H9 (cell line): ENCODE measurements around the gene PUS3. TPM values are rescaled to one million over a fixed set of nuclear protein-coding genes. Genes with fewer than 3 reads are reported as not detected.

ENCODE experiments used
- DNase-seq: peaks from one replicate; pipeline ENCODE4 v3.0.0-alpha.2; 2017
- H2AFZ ChIP-seq: one replicate; pipeline ENCODE4 v1.6.1; 2013; ENCODE audit warnings: mild to moderate bottlenecking, low read length, control low read depth, moderate library complexity
- H2AK5ac ChIP-seq: 2 replicates; pipeline ENCODE4 v1.6.1; 2013; ENCODE audit warnings: low read length, control low read depth, mixed read lengths; ENCODE audit not compliant: insufficient read length
- H2BK120ac ChIP-seq: one replicate; pipeline ENCODE4 v1.6.1; 2013; ENCODE audit warnings: low read depth, mild to moderate bottlenecking, low read length, control low read depth, inconsistent platforms; ENCODE audit not compliant: poor library complexity, severe bottlenecking
- H2BK12ac ChIP-seq: 2 replicates; pipeline ENCODE4 v1.6.1; 2013; ENCODE audit warnings: low read length, control low read depth, mixed read lengths, low read depth; ENCODE audit not compliant: insufficient read length
- H2BK15ac ChIP-seq: 2 replicates; pipeline ENCODE4 v1.6.1; 2013; ENCODE audit warnings: low read depth, low read length, control low read depth
- H2BK20ac ChIP-seq: one replicate; pipeline ENCODE4 v1.6.1; 2013; ENCODE audit warnings: low read depth, mild to moderate bottlenecking, low read length, control low read depth, inconsistent platforms; ENCODE audit not compliant: poor library complexity, severe bottlenecking
- H2BK5ac ChIP-seq: 2 replicates; pipeline ENCODE4 v1.6.1; 2013; ENCODE audit warnings: low read length, control low read depth, mixed read lengths; ENCODE audit not compliant: insufficient read length
- H3K14ac ChIP-seq: 2 replicates; pipeline ENCODE4 v1.6.1; 2013; ENCODE audit warnings: low read length, control low read depth; ENCODE audit not compliant: insufficient read depth
- H3K18ac ChIP-seq: 2 replicates; pipeline ENCODE4 v1.6.1; 2013; ENCODE audit warnings: low read depth, mild to moderate bottlenecking, mixed read lengths, low read length, control low read depth; ENCODE audit not compliant: insufficient read length
- H3K23ac ChIP-seq: 2 replicates; pipeline ENCODE4 v1.6.1; 2013; ENCODE audit warnings: low read length, control low read depth, mixed read lengths, low read depth; ENCODE audit not compliant: insufficient read length
- H3K23me2 ChIP-seq: 2 replicates; pipeline ENCODE4 v1.6.1; 2013; ENCODE audit warnings: low read depth, mild to moderate bottlenecking, mixed read lengths, low read length, control low read depth; ENCODE audit not compliant: insufficient read length, poor library complexity, severe bottlenecking
- H3K27ac ChIP-seq: 2 replicates; pipeline ENCODE4 v1.5.1; 2013; ENCODE audit warnings: low read length, control low read depth, mixed read lengths, low read depth; ENCODE audit not compliant: insufficient read length
- H3K27me3 ChIP-seq: 2 replicates; pipeline ENCODE4 v1.6.1; 2013; ENCODE audit warnings: low read length, control low read depth, inconsistent platforms; ENCODE audit not compliant: insufficient read depth
- H3K4ac ChIP-seq: 2 replicates; pipeline ENCODE4 v1.6.1; 2013; ENCODE audit warnings: low read depth, mild to moderate bottlenecking, control low read depth, inconsistent platforms, low read length, moderate library complexity
- H3K4me1 ChIP-seq: 2 replicates; pipeline ENCODE4 v1.6.1; 2013; ENCODE audit warnings: low read length, control low read depth, inconsistent platforms; ENCODE audit not compliant: insufficient read depth
- H3K4me2 ChIP-seq: 2 replicates; pipeline ENCODE4 v1.6.1; 2013; ENCODE audit warnings: low read length, control low read depth, mixed read lengths; ENCODE audit not compliant: insufficient read length, insufficient read depth
- H3K56ac ChIP-seq: 2 replicates; pipeline ENCODE4 v1.6.1; 2013; ENCODE audit warnings: low read depth, mild to moderate bottlenecking, mixed read lengths, low read length, control low read depth; ENCODE audit not compliant: insufficient read length
- H3K79me1 ChIP-seq: 2 replicates; pipeline ENCODE4 v1.6.1; 2013; ENCODE audit warnings: low read depth, mild to moderate bottlenecking, moderate library complexity, low read length, control low read depth, inconsistent platforms; ENCODE audit not compliant: insufficient read depth, poor library complexity, severe bottlenecking
- H3K79me2 ChIP-seq: 2 replicates; pipeline ENCODE4 v1.6.1; 2013; ENCODE audit warnings: low read length, control low read depth, inconsistent platforms; ENCODE audit not compliant: insufficient read depth
- H3K9ac ChIP-seq: 2 replicates; pipeline ENCODE4 v1.6.1; 2013; ENCODE audit warnings: low read length, control low read depth, mixed read lengths; ENCODE audit not compliant: insufficient read length; ENCODE audit errors: extremely low read depth
- H3K9me3 ChIP-seq: one replicate; pipeline ENCODE4 v1.6.1; 2013; ENCODE audit warnings: low read depth, low read length, inconsistent platforms; ENCODE audit not compliant: control insufficient read depth
- H3T11ph ChIP-seq: one replicate; pipeline ENCODE4 v1.6.1; 2013; ENCODE audit warnings: mild to moderate bottlenecking, low read length, control low read depth, inconsistent platforms
- H4K20me1 ChIP-seq: one replicate; pipeline ENCODE4 v1.6.1; 2013; ENCODE audit not compliant: control insufficient read depth, insufficient read length, insufficient read depth
- H4K5ac ChIP-seq: 2 replicates; pipeline ENCODE4 v1.6.1; 2013; ENCODE audit warnings: low read depth, mild to moderate bottlenecking, mixed read lengths, low read length, control low read depth; ENCODE audit not compliant: insufficient read length
- H4K8ac ChIP-seq: replicated peaks from 2 replicates; pipeline ENCODE4 v1.6.1; 2013; ENCODE audit warnings: low read length, control low read depth, mixed read lengths, low read depth; ENCODE audit not compliant: insufficient read length
- H4K91ac ChIP-seq: 2 replicates; pipeline ENCODE4 v1.6.1; 2013; ENCODE audit warnings: low read depth, mild to moderate bottlenecking, moderate library complexity, mixed read lengths, low read length, control low read depth; ENCODE audit not compliant: insufficient read length
- H3K27ac Mint-ChIP-seq, 3 experiments: 2 replicates in 2 of 3; 3 replicates in 1 of 3; pipeline ENCODE4 v1.8.0; 2020 to 2021; ENCODE audit warnings: mixed read lengths in 3 of 3, mild to moderate bottlenecking in 1 of 3, moderate library complexity in 1 of 3
- H3K27me3 Mint-ChIP-seq: 2 replicates; pipeline ENCODE4 v1.8.0; 2021; ENCODE audit warnings: low read depth, mild to moderate bottlenecking, moderate library complexity, mixed read lengths
- H3K36me3 Mint-ChIP-seq, 3 experiments: 2 replicates in 2 of 3; 3 replicates in 1 of 3; pipeline ENCODE4 v1.8.0; 2020 to 2021; ENCODE audit warnings: low read depth in 3 of 3, mixed read lengths in 3 of 3; ENCODE audit not compliant: insufficient read depth in 1 of 3
- H3K4me1 Mint-ChIP-seq, 2 experiments: 2 replicates each; pipeline ENCODE4 v1.8.0; 2020; ENCODE audit warnings: mixed read lengths in 2 of 2
- H3K4me3 Mint-ChIP-seq, 2 experiments: 2 replicates in 1 of 2; 3 replicates in 1 of 2; pipeline ENCODE4 v1.8.0; 2020 to 2021; ENCODE audit warnings: mild to moderate bottlenecking in 2 of 2, mixed read lengths in 2 of 2, moderate library complexity in 1 of 2
- H3K9me3 Mint-ChIP-seq, 2 experiments: 2 replicates in 1 of 2; 3 replicates in 1 of 2; pipeline ENCODE4 v1.8.0; 2020; ENCODE audit warnings: mild to moderate bottlenecking in 2 of 2, mixed read lengths in 2 of 2, moderate library complexity in 1 of 2
- WGBS: extraction: QIAGEN DNeasy Blood & Tissue Kit; methylation state at CpG from one replicate; pipeline ENCODE4 v1.1.7; 2013; ENCODE audit warnings: missing lambda C conversion rate, low lambda C conversion rate, mixed read lengths; ENCODE audit not compliant: insufficient read length; ENCODE audit errors: extremely low coverage; 5-methylcytosine and 5-hydroxymethylcytosine counted together
- total RNA-seq: library from RNA; stranded (reverse); gene quantifications from 2 replicates; pipeline ENCODE4 v1.2.1, GENCODE V29; 2021
- TF ChIP-seq, protein P1 (sequence below): fragments of 200-600 bp; sonication (generic); conservative IDR thresholded peaks from 3 replicates; pipeline ENCODE4 v1.8.0; 2021; ENCODE audit warnings: antibody characterized with exemption, mild to moderate bottlenecking

PUS3 gene
- total RNA-seq, 1 experiment from 2014 or later, result 20.0 TPM

DNA sequence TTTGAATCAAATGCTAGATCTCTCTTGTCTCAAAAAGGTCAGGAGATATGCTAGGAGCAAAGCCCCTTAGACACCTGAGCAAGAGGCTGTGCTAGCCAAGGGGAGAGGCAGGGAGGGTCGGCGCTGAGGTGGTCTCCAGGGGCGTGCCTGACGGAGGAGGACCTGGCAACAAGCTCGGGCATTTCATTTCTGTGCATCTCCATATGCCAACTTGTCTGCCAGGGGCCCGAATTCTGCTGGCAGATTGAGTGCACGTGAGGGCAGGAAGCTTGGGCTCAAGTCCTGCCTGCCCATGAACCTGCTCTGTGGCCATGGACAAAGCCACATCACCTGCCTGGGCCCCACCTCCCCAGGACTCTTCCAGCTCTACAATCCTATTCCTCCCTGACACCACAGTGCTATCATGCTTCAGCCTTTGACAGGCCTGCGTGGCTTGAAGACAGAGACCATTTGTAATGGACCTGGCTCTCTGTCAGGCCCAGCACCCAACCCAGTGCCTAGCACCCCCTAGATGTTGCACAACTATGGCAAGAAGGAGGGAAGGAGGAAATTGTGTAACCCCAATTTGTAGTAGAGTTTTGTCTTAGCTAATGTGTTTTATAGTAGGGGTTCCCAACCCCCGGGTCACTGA is 26.6 kb upstream of the PUS3 start:
- Mint-ChIP-seq H3K27ac (no peak overlapping the region), H3K4me3 (no peak overlapping the region), H3K36me3 (no peaks in the 10 kb centered on the region), H3K4me1 (peaks cover 35 to 50% of the 10 kb centered on the region in 2 experiments), H3K27me3 (peaks cover 10% of the 10 kb centered on the region), H3K9me3 (no peaks in the 10 kb centered on the region; a peak in 1 of 5 replicates)
- H3K27ac ChIP-seq, result no peak overlapping the region
- no peak overlapping the region for H2BK12ac ChIP-seq
- no peak for DNase-seq
- H2BK20ac ChIP-seq, result no peak overlapping the region
- no peak overlapping the region for H3K18ac ChIP-seq
- no peak overlapping the region for H2AK5ac ChIP-seq
- no peaks in the 10 kb centered on the region for H3K79me1 ChIP-seq
- no peaks in the 10 kb centered on the region for H3K23me2 ChIP-seq
- H4K5ac ChIP-seq, result no peak overlapping the region
- TF ChIP-seq, protein P1, sequence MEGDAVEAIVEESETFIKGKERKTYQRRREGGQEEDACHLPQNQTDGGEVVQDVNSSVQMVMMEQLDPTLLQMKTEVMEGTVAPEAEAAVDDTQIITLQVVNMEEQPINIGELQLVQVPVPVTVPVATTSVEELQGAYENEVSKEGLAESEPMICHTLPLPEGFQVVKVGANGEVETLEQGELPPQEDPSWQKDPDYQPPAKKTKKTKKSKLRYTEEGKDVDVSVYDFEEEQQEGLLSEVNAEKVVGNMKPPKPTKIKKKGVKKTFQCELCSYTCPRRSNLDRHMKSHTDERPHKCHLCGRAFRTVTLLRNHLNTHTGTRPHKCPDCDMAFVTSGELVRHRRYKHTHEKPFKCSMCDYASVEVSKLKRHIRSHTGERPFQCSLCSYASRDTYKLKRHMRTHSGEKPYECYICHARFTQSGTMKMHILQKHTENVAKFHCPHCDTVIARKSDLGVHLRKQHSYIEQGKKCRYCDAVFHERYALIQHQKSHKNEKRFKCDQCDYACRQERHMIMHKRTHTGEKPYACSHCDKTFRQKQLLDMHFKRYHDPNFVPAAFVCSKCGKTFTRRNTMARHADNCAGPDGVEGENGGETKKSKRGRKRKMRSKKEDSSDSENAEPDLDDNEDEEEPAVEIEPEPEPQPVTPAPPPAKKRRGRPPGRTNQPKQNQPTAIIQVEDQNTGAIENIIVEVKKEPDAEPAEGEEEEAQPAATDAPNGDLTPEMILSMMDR, result no peak
- H2BK120ac ChIP-seq, result no peak overlapping the region
- H3K4ac ChIP-seq, result no peak overlapping the region
- H3T11ph ChIP-seq, result no peak overlapping the region
- H3K23ac ChIP-seq, result no peak overlapping the region
- H3K14ac ChIP-seq, result no peak overlapping the region
- H3K9ac ChIP-seq, result no peak overlapping the region
- no peaks in the 10 kb centered on the region for H3K27me3 ChIP-seq
- H4K20me1 ChIP-seq, result no peaks in the 10 kb centered on the region
- WGBS, result no CpG with 5 or more reads among the region's 9 CpGs
- no peak overlapping the region for H2AFZ ChIP-seq
- H3K79me2 ChIP-seq, result no peaks in the 10 kb centered on the region
- H3K4me2 ChIP-seq, result no peak overlapping the region
- H3K9me3 ChIP-seq, result no peaks in the 10 kb centered on the region
- H2BK15ac ChIP-seq, result no peak overlapping the region
- no peak overlapping the region for H4K8ac ChIP-seq
- H3K56ac ChIP-seq, result no peak overlapping the region
- H4K91ac ChIP-seq, result no peak overlapping the region
- no peak overlapping the region for H2BK5ac ChIP-seq
- H3K4me1 ChIP-seq, result peaks cover 6% of the 10 kb centered on the region; the same call in 1 of the 2 replicates
